ENCODE data around the gene SASH3.

SASH3 gene

GRCh38 chrX:129790146-129790545 lies 10.4 kb downstream of the SASH3 start:
- H3K9ac ChIP-seq (ENCODE audit: low read depth, low read length) = no peak overlapping the region

DNA sequence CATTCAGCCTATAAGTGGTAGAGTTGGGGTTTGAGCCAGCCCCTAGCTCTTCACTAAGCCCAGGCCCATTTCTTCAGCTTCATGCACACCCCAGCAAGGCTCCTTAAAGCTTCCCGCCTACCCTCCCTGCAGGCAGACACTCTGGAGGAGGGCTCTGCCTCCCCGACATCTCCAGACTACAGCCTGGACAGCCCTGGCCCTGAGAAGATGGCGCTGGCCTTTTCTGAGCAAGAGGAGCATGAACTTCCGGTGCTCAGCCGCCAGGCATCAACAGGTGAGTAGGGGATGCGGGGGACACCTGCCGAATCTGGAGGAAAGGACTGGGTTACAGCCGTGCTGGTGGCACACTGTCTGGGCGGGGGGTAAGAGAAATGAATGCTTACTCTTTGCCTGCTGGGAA lies 11.1 kb downstream of the SASH3 start:
- no peaks in the 10 kb centered on the region for H3K27me3 ChIP-seq (ENCODE audit: insufficient read depth, low read length)
- no peak overlapping the region for H3K4me3 ChIP-seq (ENCODE audit: low read length)
- H3K9ac ChIP-seq (ENCODE audit: low read depth, low read length) = no peak overlapping the region
- no peaks in the 10 kb centered on the region for H3K9me3 ChIP-seq (ENCODE audit: insufficient read depth, low read depth, low read length)
- no peaks in the 10 kb centered on the region for H3K4me1 ChIP-seq (ENCODE audit: insufficient read depth, low read length)
- no peak overlapping the region for H3K27ac ChIP-seq (ENCODE audit: low read length)
- H3K36me3 ChIP-seq (ENCODE audit: insufficient read depth, low read depth, low read length) = no peaks in the 10 kb centered on the region

More at GRCh38 chrX:129790146-129790545, 10.4 kb downstream of the SASH3 start:
- Histone ChIP-seq H3K36me3 (ENCODE audit: insufficient read depth, low read depth, low read length) (no peaks in the 10 kb centered on the region), H3K27me3 (ENCODE audit: insufficient read depth, low read length) (no peaks in the 10 kb centered on the region), H3K4me1 (ENCODE audit: insufficient read depth, low read length) (no peaks in the 10 kb centered on the region), H3K9me3 (ENCODE audit: insufficient read depth, low read depth, low read length) (no peaks in the 10 kb centered on the region), H3K4me3 (ENCODE audit: low read length) (no peak overlapping the region), H3K27ac (ENCODE audit: low read length) (no peak overlapping the region)

- no peak overlapping the region for H3K27ac ChIP-seq (ENCODE audit: low read length)
- H3K9me3 ChIP-seq (ENCODE audit: insufficient read depth, low read depth, low read length) = no peaks in the 10 kb centered on the region
- H3K4me3 ChIP-seq (ENCODE audit: low read length) = no peak overlapping the region
- no peaks in the 10 kb centered on the region for H3K27me3 ChIP-seq (ENCODE audit: insufficient read depth, low read length)
- no peak overlapping the region for H3K9ac ChIP-seq (ENCODE audit: low read depth, low read length)
- no peaks in the 10 kb centered on the region for H3K4me1 ChIP-seq (ENCODE audit: insufficient read depth, low read length)
- no peaks in the 10 kb centered on the region for H3K36me3 ChIP-seq (ENCODE audit: insufficient read depth, low read depth, low read length)
These were observed 11.6 kb downstream of the SASH3 start for GRCh38 chrX:129791336-129791735.

- H3K9me3 ChIP-seq (ENCODE audit: insufficient read depth, low read depth, low read length) = no peaks in the 10 kb centered on the region
- H3K4me1 ChIP-seq (ENCODE audit: insufficient read depth, low read length) = no peaks in the 10 kb centered on the region
These were observed 12.3 kb downstream of the SASH3 start for GRCh38 chrX:129791961-129792570.

GRCh38 chrX:129792586-129793291 lies 13.0 kb downstream of the SASH3 start:
- H3K9me3 ChIP-seq (ENCODE audit: insufficient read depth, low read depth, low read length) = no peaks in the 10 kb centered on the region
- no peaks in the 10 kb centered on the region for H3K36me3 ChIP-seq (ENCODE audit: insufficient read depth, low read depth, low read length)
- no peak overlapping the region for H3K9ac ChIP-seq (ENCODE audit: low read depth, low read length)
- H3K4me3 ChIP-seq (ENCODE audit: low read length) = no peak overlapping the region
- no peaks in the 10 kb centered on the region for H3K4me1 ChIP-seq (ENCODE audit: insufficient read depth, low read length)
- H3K27me3 ChIP-seq (ENCODE audit: insufficient read depth, low read length) = no peaks in the 10 kb centered on the region
- H3K27ac ChIP-seq (ENCODE audit: low read length) = no peak overlapping the region

More at GRCh38 chrX:129791961-129792570, 12.3 kb downstream of the SASH3 start:
- no peak overlapping the region for H3K9ac ChIP-seq (ENCODE audit: low read depth, low read length)
- no peak overlapping the region for H3K27ac ChIP-seq (ENCODE audit: low read length)
- no peaks in the 10 kb centered on the region for H3K36me3 ChIP-seq (ENCODE audit: insufficient read depth, low read depth, low read length)
- H3K4me3 ChIP-seq (ENCODE audit: low read length) = no peak overlapping the region
- no peaks in the 10 kb centered on the region for H3K27me3 ChIP-seq (ENCODE audit: insufficient read depth, low read length)

- H3K27ac ChIP-seq (ENCODE audit: low read length) = no peak overlapping the region
- H3K4me1 ChIP-seq (ENCODE audit: insufficient read depth, low read length) = no peaks in the 10 kb centered on the region
- H3K9me3 ChIP-seq (ENCODE audit: insufficient read depth, low read depth, low read length) = no peaks in the 10 kb centered on the region
- H3K9ac ChIP-seq (ENCODE audit: low read depth, low read length) = no peak overlapping the region
- H3K36me3 ChIP-seq (ENCODE audit: insufficient read depth, low read depth, low read length) = no peaks in the 10 kb centered on the region; the same call in 1 of the 2 replicates
- no peaks in the 10 kb centered on the region for H3K27me3 ChIP-seq (ENCODE audit: insufficient read depth, low read length)
- no peak overlapping the region for H3K4me3 ChIP-seq (ENCODE audit: low read length)
These were observed 13.9 kb downstream of the SASH3 start for GRCh38 chrX:129793604-129794191.

- Histone ChIP-seq H3K4me3 (ENCODE audit: low read length) (no peak overlapping the region), H3K36me3 (ENCODE audit: insufficient read depth, low read depth, low read length) (no peaks in the 10 kb centered on the region; the same call in 1 of the 2 replicates), H3K4me1 (ENCODE audit: insufficient read depth, low read length) (no peaks in the 10 kb centered on the region), H3K9ac (ENCODE audit: low read depth, low read length) (no peak overlapping the region), H3K9me3 (ENCODE audit: insufficient read depth, low read depth, low read length) (no peaks in the 10 kb centered on the region), H3K27me3 (ENCODE audit: insufficient read depth, low read length) (no peaks in the 10 kb centered on the region), H3K27ac (ENCODE audit: low read length) (no peak overlapping the region)
These were observed 15.8 kb downstream of the SASH3 start for GRCh38 chrX:129795584-129795983.

DNA sequence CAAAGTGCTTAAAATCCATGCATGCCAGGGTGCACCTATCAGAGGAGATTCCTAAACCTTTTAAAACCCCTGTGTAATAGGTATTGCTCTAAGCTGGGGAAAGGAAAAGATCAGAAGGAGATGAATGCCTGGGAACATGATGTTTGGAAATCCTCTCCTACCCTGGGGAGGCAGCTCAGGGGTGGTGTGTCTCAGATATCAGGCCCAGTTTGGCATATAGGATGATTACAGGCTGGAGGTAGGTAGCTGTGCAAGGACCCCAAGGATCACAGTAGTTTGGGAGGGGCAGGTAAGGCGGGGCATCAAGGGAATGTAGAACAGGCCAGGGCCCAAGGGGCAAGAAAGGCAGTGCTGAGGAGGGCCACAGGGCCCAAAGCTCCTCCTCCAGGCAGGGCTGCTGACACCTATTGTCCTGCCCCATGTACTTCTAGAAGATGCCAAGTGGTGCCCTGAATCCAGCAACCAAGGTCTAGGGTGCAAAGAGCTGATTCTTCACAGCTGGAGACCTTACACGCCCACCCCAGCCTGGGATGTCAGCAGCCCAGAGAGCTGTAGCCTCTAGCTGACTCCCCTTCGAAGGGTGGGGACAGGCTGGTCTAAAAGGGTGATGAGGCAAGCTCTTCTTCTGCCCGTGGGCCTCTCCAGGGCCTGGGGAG lies 17.6 kb downstream of the SASH3 start:
- Histone ChIP-seq H3K27ac (ENCODE audit: low read length) (no peak overlapping the region), H3K36me3 (ENCODE audit: insufficient read depth, low read depth, low read length) (no peaks in the 10 kb centered on the region; the same call in 1 of the 2 replicates)

DNA sequence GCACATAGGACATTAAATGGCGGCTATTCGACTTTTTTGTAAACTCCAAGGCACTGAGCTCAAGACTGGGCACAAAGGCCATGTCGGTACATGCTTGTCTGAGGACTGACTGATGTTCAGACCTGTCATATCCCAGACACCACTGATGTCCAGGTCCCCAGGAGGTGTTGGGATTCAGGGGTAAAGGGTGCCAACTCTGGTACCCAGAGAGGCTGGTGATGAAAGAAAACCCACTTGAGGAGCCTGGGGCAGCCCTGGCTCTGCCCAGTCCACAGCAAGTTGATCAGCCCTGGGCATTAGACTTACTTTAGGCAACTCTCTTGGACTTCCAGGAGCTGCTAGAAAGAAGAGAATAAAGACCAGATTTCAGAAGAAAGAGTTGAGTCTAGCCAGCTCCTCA lies 18.7 kb downstream of the SASH3 start:
- no peak overlapping the region for H3K27ac ChIP-seq (ENCODE audit: low read length)
- no peaks in the 10 kb centered on the region for H3K27me3 ChIP-seq (ENCODE audit: insufficient read depth, low read length)
- no peak overlapping the region for H3K9ac ChIP-seq (ENCODE audit: low read depth, low read length)
- H3K4me1 ChIP-seq (ENCODE audit: insufficient read depth, low read length) = no peaks in the 10 kb centered on the region
- no peaks in the 10 kb centered on the region for H3K9me3 ChIP-seq (ENCODE audit: insufficient read depth, low read depth, low read length)
- no peak overlapping the region for H3K4me3 ChIP-seq (ENCODE audit: low read length)
- no peaks in the 10 kb centered on the region; the same call in 1 of the 2 replicates for H3K36me3 ChIP-seq (ENCODE audit: insufficient read depth, low read depth, low read length)

More for the DNA sequence above, 17.6 kb downstream of the SASH3 start:
- Histone ChIP-seq H3K9me3 (ENCODE audit: insufficient read depth, low read depth, low read length) (no peaks in the 10 kb centered on the region), H3K27me3 (ENCODE audit: insufficient read depth, low read length) (no peaks in the 10 kb centered on the region), H3K4me3 (ENCODE audit: low read length) (no peak overlapping the region), H3K9ac (ENCODE audit: low read depth, low read length) (no peak overlapping the region), H3K4me1 (ENCODE audit: insufficient read depth, low read length) (no peaks in the 10 kb centered on the region)

DNA sequence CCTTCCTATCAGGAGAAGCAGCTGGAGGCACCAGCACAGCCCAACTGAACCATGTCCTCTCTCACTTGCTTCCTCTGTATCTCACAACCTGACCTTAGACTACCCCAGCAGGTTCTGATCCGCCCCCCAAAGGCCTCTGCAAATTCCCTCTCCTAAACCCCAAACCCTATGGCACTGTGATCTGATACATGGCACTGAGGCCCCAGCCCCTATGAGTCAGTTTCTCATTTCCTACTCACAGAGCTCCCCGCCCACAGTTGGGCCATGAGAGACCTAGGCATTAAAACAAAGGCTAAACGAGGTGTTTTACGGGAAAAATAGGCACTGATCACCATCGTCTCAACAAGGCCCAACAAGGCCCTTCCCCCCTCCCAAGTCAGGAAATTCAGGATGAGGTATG lies 19.1 kb downstream of the SASH3 start:
- H3K36me3 ChIP-seq (ENCODE audit: insufficient read depth, low read depth, low read length) = no peaks in the 10 kb centered on the region; the same call in 1 of the 2 replicates

DNA sequence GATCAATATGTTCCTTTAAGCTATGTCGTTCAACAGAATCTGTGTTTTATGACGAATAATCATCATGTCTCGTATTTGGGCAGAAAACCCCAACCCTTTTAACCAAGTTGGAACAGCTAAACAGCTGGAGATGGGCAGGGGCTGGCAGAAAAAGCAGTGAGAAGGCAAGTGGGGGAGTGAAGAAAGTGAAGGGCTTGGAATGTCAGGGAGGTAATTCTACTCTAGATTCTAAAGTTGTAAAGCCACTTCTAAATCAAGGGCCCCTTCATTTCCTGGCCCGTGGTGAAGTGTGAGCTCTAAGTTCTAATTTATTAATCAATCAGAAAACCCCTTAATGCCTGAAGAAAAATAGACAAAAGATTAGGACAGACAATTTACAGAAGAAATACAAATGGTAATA lies 20.4 kb downstream of the SASH3 start:
- Histone ChIP-seq H3K27me3 (ENCODE audit: insufficient read depth, low read length) (no peaks in the 10 kb centered on the region), H3K36me3 (ENCODE audit: insufficient read depth, low read depth, low read length) (peaks cover 8% of the 10 kb centered on the region; the same call in 1 of the 2 replicates), H3K27ac (ENCODE audit: low read length) (no peak overlapping the region), H3K4me3 (ENCODE audit: low read length) (no peak overlapping the region), H3K4me1 (ENCODE audit: insufficient read depth, low read length) (no peaks in the 10 kb centered on the region), H3K9me3 (ENCODE audit: insufficient read depth, low read depth, low read length) (no peaks in the 10 kb centered on the region), H3K9ac (ENCODE audit: low read depth, low read length) (no peak overlapping the region)

More for the DNA sequence above, 19.1 kb downstream of the SASH3 start:
- H3K4me3 ChIP-seq (ENCODE audit: low read length) = no peak overlapping the region
- no peaks in the 10 kb centered on the region for H3K4me1 ChIP-seq (ENCODE audit: insufficient read depth, low read length)
- no peaks in the 10 kb centered on the region for H3K9me3 ChIP-seq (ENCODE audit: insufficient read depth, low read depth, low read length)
- no peak overlapping the region for H3K27ac ChIP-seq (ENCODE audit: low read length)
- no peak overlapping the region for H3K9ac ChIP-seq (ENCODE audit: low read depth, low read length)
- no peaks in the 10 kb centered on the region for H3K27me3 ChIP-seq (ENCODE audit: insufficient read depth, low read length)
